GM20000 (cell line): Measurements from ENCODE around the gene MMD2.
A peak's percentile ranks its signal among the peaks of the same experiment; 100 is the strongest.
"Not testable (repeated sequence)": the region's sequence is repeated elsewhere in the genome, so short reads cannot be mapped to it uniquely, and the experiment has no call there.

Experiments
- DNase-seq: peaks from one replicate; pipeline ENCODE4 v3.0.0; 2012; ENCODE audit warnings: low spot score
- TF ChIP-seq, protein P1 (sequence below): IDR thresholded peaks from 2 replicates; pipeline ENCODE4 v1.5.1; 2012; ENCODE audit warnings: mild to moderate bottlenecking, control low read depth; ENCODE audit errors: extremely low read depth, missing control alignments

Gene MMD2

DNA sequence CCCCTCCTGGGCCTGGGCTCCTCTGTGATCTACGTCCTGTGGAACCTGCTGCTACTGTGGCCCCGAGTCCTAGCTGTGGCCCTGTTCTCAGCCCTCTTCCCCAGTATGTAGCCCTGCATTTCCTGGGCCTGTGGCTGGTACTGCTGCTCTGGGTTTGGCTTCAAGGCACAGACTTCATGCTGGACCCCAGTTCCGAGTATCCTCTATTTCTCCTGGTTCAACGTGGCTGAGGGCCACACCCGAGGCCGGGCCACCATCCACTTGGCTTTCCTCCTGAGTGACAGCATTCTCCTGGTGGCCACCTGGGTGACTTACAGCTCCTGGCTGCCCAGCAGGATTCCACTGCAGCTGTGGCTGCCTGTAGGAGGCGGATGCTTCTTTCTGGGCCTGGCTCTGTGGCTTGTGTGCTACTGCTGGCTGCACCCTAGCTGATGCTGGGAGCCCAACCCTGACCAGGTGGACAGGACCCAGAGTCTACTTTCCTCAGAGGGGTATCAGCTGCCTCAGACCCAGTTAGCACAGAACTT is 37.8 kb upstream of the MMD2 start:
- no peak for DNase-seq
- TF ChIP-seq, protein P1, sequence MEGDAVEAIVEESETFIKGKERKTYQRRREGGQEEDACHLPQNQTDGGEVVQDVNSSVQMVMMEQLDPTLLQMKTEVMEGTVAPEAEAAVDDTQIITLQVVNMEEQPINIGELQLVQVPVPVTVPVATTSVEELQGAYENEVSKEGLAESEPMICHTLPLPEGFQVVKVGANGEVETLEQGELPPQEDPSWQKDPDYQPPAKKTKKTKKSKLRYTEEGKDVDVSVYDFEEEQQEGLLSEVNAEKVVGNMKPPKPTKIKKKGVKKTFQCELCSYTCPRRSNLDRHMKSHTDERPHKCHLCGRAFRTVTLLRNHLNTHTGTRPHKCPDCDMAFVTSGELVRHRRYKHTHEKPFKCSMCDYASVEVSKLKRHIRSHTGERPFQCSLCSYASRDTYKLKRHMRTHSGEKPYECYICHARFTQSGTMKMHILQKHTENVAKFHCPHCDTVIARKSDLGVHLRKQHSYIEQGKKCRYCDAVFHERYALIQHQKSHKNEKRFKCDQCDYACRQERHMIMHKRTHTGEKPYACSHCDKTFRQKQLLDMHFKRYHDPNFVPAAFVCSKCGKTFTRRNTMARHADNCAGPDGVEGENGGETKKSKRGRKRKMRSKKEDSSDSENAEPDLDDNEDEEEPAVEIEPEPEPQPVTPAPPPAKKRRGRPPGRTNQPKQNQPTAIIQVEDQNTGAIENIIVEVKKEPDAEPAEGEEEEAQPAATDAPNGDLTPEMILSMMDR = no peak

DNA sequence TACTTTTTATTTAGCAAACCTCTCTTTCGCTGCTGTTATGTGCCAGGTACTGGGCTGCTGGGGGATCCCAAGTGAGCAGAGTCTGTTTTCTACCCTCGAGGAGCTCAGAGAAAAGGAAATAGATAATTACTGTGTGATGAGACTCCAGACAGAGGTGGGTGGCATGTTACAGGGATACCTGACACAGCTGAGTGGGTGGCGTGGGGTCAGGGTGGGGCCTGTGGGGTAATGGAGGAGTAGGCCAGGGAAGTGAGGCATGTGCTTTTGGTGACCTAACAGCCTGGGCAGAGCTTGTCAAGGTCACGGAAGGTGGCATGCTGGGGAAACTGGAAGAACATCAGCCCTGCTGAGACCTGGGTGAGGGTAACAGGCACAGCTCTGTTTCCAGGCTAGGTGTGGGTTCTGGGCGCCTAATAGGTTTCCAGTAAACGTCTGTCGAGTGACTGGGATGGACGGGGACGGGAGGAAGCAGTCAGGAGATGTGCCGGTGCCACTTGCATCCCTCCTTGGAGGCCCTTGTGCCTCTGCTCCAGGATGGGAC is 36.5 kb upstream of the MMD2 start:
- TF ChIP-seq, protein P1 = no peak
- DNase-seq = no peak

DNA sequence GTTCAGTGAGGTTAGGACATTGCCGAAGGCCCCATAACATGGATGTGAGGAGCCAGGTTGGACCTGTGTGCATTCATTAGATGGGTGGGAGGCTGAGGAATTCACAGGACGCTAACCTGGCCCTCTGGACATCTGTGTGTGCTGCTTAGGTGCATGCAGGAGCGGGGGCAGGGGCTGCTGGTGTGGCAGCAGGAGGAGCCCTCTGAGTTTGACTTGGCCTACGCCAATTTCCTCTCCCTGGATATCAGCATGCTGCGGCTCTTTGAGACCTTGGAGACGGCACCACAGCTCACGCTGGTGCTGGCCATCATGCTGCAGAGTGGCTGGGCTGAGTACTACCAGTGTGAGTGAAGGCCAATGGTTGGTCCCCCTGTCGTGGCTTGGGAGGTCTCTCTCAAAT is 34.5 kb upstream of the MMD2 start:
- DNase-seq = no peak
- TF ChIP-seq, protein P1 = no peak

DNA sequence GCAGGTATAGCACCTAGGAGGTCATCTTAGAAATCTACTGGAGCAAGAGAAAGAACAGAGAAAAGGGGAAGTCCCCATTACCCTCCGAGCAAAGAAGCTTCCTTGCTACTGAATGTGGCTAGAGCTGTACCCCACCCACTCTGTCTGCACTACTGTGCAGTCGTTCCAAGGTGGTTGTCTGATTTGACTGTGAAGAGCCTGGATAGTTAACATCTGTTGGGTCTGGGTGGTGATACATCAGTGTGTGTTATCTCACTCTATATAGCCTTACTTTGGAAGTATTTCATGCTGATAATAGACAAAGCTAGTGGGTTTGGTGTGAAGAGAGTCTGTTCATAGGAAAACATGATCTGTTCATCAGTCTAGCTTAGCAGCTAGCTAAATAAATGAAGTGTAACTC is 23.8 kb upstream of the MMD2 start:
- not testable (repeated sequence) for DNase-seq

DNA sequence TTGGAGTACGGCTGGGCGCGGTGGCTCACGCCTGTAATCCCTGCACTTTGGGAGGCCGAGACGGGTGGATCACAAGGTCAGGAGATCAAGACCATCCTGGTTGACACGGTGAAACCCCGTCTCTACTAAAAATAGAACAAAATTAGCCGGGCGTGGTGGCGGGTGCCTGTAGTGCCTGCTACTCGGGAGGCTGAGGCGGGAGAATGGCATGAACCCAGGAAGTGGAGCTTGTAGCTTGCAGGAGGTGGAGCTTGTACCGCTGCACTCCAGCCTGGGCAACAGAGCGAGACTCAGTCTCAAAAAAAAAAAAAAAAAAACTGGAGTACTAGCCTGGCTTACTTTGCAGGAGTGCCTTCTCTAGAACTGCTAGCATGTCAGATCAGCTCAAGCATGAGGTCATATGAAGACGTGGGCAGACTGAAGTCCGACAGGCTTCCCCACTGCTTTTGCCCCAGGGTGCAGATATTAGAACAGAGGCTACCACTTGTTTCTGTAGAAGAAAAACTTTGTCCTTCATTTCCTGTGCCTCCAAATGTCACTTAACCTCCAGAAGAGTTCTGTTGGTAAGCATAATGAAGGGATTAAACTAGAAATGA is 22.4 kb upstream of the MMD2 start:
- DNase-seq = not testable (repeated sequence)

DNA sequence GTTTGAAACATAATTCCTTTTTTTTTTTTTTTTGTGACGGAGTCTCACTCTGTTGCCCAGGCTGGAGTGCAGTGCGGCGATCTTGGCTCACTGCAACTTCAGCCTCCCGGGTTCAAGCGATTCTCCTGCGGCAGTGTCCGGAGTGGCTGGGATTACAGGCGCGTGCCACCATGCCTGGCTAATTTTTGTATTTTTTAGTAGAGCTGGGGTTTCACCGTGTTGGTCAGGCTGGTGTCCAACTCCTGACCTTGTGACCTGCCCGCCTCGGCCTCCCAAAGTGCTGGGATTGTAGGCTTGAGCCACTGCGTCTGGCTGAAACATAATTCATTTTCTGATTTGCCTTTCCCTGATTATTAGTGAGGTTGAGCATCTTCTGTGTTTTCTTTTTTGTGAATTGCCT is 16.6 kb upstream of the MMD2 start:
- DNase-seq = not testable (repeated sequence)

DNA sequence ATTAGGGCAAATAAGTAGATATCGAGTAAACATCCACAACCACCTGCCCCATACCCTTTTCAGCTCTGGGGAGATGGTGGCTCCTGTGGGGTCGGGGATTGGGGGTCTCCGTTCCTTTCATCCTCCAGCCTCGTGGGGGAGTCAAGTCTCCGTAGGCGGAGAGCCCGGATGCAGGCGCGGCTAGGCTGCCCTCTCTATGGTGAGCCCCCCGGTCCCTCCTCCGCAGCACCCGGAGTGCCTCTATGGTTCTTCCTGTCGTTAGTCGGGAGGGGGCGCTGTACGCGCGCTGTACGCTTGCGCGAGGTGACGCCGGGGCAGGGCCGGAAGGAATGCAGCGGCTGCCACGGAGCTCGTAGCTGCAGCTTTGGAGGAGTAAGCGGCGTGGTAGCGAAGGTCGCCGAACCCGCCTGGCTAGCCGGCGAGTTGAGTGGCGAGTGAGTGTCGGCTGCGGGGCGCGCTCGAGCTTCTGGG is 14.8 kb upstream of the MMD2 start:
- peak; percentile 92 for DNase-seq
- TF ChIP-seq, protein P1 = peak; percentile 89

DNA sequence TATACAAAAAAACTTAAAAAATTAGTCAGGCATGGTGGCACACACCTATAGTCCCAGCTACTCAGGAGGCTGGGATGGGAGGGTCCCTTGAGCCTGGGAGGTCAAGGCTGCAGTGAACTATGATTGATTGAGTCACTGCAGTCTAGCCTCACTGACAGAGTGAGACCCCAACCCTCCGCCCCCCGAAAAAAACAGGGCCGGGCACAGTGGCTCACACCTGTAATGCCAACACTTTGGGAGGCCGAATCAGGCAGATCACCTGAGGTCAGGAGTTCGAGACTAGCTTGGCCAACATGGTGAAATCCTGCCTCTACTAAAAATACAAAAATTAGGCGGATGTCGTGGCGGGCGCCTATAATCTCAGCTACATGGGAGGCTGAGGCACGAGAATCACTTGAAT is 13.5 kb upstream of the MMD2 start:
- not testable (repeated sequence) for DNase-seq

DNA sequence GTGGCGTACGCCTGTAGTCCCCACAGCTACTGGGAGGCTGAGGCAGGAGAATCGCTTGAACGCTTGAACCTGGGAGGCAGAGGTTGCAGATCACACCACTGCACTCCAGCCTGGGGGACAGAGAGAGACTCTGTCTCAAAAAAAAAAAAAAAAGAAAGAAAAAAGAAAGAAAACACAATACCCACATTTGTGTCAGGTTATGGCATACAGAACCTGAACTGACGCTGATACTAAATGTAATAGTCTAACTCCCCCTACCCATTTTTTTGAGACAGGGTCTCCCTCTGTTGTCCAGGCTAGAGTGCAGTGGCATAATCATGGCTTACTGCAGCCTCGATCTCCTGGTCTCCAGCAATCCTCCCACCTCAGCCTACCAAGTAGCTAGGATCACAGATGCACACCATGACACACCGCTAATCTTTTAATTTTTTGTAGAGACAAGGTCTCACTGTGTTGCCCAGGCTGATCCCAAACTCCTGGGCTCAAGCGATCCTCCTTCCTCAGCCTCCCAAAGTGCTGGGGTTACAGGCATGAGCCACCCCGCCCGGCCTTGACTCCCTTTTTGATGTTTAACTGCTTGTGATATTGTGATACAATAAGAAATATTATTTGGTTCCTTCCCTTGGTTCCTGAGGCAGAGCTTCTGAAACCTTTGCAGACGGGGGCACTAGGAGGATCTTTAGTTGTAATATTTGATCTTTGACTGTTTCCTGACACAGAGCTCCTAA is 6.5 kb upstream of the MMD2 start:
- TF ChIP-seq, protein P1 = no peak
- DNase-seq = no peak
